NCI-H510A treated with DMSO at 0.1 percent for 48 hours (cell line): Measurements from ENCODE around the gene LCN10.

Source experiments
- DNase-seq: peaks from one replicate; lab custom pipeline; 2025; lab: John Stamatoyannopoulos, UW

Gene LCN10

DNA sequence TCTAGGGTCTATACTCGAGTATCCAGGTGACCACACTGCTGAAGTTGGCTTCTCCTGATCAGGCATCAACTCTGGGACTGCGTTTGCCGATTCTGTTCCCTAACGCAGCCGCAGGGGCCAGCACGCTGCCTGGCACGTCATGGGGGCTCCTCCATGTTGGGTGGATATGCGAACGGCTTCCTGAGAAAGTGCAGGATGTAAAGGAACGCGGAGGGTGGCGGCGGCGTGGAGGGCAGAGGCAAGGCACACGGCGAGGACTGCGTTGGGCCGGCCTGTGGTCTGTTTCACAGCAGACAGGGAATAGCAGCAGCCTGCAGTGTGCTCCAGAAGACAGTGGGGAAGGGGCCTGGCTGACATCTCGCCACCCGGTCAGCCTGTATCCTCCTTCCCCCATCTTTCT, 3.8 kb downstream of the LCN10 start:
- no peak for DNase-seq

DNA sequence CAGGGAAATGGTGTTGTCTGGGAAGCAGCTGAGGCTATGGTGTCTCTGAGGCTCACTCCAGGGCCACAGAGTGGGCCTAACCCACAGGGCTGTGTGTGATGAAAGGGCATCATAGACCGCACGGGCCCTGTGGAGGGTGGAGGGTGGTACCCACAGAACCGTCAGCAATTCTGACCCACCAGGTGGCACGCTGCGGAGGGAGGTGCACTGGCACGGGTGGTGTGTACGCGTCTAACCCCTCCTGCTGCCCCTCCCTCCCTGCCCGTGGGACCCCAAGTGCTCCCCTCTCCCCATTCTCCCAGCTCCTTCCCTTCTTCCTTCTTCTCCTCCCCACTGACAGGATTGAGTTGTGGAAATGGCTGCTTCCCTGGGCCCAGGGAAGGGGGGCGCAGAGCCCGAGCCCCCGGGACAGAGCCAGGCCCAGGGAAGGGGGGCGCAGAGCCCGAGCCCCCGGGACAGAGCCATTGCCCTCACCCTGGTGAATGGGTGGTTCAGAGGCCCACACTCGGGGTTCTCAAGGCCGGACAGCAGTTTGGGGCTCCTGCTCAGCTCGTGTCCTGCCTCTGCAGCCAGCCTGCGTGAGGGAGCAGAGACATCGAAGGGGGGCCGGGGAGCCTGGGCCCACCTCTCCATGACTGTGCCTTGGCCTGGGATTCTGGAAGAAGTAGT, 6.8 kb downstream of the LCN10 start:
- DNase-seq = no peak

DNA sequence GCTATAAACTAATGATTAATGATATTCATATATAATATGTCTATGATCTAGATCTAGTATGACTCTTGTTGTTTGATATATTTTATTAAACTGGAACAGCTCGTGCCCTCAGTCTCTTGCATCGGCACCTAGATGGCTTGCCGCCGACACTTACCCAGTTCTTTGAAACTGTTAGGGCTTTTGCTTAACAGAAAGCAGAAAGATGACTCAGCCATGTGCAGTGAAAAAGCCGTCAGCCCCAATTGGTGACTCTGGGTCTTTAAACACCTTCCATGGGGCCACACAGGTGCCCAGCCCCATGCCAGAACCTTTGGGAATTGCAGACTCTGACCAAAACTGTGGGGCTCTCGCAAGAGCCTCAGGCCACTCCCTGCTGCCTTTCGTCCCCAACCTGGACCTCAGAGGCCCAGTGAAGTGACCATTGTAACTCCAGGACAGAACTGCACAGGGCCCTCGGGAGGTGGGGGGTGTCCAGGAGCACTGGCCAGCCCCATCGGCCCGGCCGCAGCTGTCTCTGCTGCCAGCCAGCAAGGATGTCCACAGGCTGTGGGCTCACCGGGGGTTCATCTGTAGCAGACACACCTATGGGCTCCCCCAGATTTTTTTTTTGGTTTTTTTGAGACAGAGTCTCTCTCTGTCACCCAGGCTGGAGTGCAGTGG, 7.8 kb downstream of the LCN10 start:
- no peak for DNase-seq

GRCh38 chr9:136733611-136734010, 9.1 kb downstream of the LCN10 start:
- no peak for DNase-seq

DNA sequence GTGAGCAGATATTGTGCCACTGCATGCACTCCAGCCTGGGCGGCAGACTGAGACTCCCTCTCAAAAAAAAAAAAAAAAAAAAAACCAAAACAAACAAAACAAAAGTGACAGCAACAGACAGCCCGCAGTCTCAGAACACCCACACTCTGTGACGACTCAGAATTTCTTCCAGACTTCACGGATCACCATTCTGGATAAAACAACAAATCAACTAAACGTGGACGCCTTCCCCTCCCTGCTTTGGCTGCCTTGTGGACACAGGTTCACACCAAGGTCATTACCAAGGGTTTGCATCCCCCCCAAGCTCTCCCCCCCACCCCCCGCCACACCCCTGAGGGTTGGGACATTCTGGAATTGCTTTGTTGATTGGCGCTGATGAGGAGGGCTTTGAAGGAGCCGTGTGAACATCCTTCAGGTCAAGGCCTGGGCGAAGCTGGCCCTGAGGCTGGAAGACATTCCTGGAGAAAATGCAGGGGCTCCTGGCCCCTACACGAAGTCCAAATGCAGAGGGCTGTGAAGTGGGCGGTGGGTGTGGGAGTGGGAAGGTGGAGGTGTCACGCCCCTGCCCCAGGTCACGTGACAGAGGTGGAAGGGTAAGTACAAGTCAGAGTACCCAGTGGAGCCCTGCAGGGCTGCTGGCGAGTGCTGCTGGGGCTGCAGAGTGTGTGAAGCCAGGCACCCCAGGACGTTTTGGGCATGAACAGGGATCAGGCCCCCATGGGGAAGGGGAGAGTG, 10.1 kb downstream of the LCN10 start:
- DNase-seq = no peak

GRCh38 chr9:136729926-136730325, 12.8 kb downstream of the LCN10 start:
- DNase-seq = no peak

DNA sequence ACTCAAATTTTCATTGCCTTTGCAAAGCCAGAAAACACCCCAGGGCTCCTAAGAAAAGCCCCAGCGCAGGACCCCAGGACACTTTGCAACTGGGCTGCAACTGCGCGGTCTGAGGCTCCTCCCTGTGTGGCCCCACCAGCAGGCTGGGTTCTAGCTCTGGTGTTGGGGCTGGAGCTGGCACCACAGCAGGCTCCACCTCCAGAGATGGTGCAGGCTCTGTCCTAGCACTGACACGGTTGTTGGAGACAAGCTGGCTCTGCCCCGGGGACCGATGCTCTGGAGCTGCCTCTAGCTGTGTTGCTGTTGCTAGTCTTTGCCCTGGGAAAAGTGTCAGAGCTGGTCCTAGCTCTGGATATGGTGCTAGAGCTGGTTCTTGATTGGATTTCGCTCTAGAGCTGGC, 13.6 kb downstream of the LCN10 start:
- DNase-seq = no peak

DNA sequence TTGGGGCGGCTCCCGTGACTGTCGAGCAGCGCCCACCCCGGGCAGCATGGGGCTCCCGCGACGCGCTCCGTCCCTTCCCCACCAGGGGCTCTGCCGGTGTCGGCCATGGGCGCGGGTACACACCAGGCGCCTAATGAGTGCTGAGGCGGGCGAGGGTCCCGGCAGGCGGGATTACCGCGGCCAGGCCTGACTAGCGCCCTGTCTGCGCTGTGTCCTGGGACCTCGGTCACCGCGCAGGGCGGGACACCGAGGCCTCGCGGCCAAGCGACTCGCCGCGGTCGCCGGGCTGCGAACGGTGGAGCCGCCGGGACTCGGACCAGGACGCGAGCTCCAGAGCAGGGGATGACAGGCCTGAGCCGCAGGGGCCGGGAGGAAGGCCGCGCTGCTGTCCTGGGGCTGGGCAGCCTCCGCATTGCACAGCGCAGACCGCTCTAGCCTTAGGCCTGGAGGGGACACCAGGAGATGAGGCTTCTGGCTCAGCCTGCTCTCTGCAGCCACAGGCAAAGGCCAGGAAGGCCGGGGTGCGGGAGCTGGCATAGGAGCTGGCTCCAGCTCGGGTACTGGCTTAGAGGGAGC, 14.1 kb downstream of the LCN10 start:
- no peak for DNase-seq

DNA sequence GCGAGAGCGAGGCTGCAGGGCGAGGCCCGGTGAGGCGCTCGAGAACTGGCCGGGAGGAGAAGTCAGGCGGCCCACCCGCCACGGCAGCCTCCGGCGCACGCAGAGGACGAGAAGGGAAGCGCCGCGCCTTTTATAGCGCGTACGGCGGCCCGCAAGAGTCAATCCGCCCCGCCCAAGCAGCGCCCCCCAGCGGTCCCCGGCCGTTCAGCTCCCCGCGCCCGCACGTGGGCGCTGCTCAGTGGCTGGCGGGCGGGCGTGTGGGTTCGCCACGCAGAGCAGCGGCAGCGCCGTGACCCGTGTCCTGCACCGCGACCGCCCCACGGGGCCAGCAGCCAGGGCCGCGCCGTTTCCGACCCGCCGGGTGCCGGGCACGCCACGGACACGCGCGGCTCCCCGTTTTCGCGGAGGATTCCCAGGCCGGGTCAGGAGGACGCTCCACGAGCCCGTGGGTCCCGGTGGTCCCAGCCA, 14.6 kb downstream of the LCN10 start:
- peak; percentile 67 for DNase-seq

DNA sequence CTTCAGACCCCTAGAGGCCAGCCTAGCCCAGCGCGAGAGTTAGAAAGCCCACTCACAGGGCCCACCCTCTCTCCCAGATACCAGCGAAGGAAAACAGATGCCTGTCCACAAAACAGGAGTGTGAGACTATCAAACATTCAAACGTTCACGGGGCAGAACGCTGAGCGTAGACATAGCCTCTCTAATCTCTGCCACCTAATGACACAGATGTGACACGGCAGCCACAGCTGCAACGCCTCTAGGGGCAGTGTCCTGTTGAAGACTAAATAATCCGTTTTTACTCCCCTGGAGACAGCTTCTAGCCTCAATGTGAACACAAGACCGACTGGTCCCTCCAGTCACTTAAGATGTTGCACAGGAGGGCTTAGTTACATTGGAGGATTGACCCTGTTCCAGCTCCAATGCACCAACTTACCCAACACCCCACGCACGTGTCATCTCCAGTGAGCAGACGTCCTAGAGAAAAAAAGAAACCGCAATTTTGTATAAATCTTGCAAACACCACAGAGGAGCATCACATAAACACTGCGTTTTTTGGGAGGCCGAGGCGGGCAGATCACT, 16.0 kb downstream of the LCN10 start:
- no peak for DNase-seq

- no peak for DNase-seq
Observed at GRCh38 chr9:136726118-136726517, 16.6 kb downstream of the LCN10 start.

GRCh38 chr9:136725612-136726011, 17.1 kb downstream of the LCN10 start:
- no peak for DNase-seq

DNA sequence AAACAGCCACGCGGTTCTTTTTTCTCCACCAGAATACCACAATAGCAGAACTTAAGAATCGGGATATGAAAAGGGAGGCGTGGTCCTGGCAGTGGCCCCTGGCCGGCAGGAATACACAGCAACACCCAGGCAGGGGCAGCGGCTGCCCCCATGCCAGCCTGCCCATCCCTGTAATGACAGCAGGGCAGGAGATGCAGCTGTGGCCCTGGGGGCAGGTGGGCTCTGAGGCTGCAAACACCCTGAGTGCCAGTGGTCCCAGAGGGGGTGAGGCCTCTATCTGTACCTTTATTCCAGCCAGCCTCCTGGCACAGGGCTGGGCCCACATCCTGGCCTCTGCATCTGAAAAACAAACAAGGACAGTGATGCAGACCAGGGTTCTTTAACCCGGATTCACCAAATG, 18.0 kb downstream of the LCN10 start:
- DNase-seq = no peak

- DNase-seq = no peak
Observed at GRCh38 chr9:136723989-136724388, 18.8 kb downstream of the LCN10 start.

DNA sequence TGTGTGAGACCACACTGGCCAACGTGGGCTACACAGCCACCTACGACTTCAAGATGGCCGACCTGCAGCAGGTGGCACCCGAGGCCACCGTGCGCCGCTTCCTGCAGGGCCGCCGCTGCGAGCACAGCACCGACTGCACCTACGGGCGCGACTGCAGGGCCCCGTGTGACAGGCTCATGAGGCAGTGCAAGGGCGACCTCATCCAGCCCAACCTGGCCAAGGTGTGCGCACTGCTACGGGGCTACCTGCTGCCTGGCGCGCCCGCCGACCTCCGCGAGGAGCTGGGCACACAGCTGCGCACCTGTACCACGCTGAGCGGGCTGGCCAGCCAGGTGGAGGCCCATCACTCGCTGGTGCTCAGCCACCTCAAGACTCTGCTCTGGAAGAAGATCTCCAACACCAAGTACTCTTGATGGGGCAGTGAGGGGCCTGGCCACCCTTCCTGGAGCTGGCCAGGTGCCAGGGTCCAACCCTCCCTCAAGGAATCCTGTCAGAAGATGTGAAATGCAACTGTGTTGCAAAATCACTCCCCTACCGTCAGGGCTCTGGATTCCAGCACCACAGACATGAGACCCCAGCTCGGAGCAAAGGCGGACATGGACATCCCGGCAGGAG, 19.3 kb downstream of the LCN10 start:
- no peak for DNase-seq

- DNase-seq = no peak
Observed at GRCh38 chr9:136722969-136723356, 19.8 kb downstream of the LCN10 start.

DNA sequence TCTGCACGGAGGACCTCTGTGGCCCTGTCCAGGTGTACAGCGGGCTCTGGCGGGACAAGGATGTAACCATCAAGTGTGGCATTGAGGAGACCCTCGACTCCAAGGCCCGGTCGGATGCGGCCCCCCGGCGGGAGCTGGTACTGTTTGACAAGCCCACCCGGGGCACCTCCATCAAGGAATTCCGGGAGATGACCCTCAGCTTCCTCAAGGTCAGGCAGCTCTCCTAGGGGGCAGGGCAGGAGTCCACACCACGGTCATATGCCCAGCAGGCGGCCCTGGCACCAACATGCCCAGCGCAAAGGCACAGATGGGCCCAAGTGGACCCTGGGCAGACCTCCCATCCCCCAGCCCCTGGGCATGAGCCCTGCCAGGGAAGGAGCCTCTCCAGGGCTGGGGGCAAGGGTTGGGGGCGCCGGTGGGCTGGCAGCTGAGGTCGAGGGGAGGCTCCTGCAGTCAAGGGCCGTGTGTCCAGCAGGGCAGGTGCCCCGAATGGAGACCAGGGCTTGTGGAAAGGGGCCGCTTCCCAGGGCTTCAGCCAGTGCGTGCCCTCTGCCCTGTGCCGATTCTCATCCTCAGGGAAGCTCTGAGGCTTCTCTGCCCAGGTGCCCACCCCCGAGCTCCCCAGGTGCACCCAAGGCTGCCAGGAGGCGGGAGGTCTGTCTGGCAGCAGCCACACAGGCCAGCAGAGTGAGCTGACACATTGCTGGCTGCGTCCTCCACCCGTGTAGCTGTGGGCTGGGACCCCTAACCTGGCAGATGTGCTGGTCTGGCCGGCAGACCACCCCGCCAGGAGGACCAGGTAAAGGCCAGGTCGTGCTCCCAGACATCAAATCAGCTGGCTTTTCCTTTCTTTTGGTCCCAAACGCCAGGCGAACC, 20.4 kb downstream of the LCN10 start:
- DNase-seq = no peak

DNA sequence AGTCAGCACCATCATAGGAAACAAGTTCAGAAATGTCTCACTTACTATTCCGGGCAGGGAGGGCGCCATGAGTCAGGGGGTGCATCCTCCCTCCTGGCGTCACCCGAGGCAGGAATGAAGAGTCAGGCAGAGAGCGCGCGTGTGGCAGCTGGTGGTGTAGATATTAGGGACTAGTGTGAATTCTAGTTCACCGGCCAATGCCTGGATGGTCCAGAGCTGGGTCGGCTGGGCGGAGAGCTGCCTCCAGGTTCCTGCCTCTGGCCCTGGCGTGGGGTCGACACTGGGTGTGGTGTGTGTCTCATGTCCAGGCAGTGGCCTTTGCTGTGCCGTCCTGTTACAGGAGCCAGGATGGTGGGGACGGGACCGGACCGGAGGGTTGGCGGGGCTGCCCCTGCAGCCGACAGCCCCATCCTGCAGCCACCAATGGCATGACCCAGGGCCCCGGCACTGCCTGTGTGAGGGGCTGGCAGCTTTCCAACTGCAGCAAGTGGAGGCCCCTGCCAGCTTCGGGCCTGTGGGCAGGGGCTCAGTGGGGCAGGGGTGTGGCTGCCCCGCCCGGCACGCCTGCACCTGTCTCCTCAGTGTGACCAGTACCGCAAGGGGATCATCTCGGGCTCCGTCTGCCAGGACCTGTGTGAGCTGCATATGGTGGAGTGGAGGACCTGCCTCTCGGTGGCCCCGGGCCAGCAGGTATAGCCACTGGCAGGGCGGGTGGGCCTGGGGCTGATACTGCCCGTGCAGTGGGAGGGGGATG, 21.2 kb downstream of the LCN10 start:
- DNase-seq = peak; percentile 17

DNA sequence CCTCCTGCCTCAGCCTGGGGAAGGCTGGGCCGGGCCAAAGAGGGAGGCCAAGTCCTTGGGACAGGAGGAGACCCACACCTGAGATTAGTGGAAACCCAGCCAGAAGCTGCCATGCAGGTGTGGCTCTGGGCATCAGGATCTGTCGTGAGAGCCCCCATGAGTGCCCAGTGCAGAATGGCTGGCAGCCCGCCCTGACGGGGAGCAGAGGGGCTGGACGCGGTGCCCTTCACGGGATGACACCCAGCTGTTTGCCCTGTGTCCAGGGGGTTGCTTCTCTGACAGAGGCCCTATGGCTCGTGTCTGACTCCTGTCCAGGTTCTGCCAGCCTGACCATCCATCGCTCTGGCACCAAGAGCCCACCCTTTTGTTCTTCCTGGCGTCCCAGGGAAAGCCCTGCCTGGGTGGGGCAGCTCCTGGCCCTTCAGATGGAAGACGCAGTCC, 21.8 kb downstream of the LCN10 start:
- no peak for DNase-seq

DNA sequence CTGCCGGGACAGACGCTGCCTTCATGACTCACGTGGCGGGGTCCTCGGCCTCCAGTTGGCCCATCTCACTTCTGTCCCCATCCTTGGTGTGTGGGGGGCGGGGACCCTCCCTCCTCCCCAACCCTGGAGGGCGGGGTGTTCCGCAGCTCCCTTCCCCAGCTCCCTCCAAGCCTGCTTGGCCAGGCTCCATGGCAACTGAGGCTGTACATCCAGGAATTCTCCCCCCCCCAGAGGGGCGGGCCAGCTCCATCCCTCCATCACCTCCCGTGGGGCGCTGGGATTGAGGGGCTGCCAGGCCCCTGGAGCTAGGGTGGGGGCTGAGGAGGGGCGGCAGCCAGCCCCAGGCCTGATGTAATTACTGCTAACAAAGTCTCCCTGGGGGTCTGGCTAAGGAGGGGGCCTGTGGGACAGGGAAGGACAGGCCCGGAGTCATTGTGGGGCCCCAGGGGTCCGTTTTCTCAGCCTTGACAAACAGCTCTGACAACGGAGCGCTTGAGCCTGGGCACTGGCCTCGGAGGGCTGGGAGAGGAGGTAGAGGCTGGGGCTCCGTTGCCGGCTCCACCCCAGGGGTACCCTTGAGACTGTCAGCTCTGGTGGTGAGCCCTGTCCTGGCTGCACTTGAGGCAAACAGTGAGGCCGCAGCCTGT, 22.4 kb downstream of the LCN10 start:
- no peak for DNase-seq
